ENCODE data around the gene SLC35A2.

The SLC35A2 gene

DNA sequence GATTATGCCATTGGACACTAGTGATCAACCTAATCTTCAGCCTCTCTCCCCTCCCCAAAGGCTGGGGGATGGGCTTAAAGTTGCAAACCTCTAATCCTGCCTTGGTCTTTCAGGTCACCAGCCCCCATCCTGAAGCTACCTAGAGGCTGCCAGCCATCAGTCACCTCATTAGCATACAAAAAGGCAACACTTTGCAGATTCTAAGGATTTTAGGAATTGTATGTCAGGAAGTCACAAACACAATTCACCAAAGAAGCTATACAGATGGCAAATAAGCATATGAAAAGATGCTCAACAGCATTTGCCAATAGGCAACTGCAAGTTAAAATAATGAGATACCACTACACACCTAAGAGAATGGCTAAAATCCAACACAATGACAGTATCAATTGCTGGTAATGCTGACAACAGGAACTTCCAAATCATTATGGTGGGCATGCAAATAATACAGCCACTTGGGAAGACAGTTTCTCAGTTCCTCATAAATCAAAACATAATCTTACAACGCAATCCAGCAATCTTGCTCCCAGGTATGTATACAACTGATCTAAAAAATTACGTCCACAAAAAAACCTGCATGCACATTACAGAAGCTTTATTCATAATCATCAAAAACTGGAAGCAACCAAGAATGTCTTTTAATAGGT is 16.4 kb upstream of the SLC35A2 start:
- DNase-seq = no peak

DNA sequence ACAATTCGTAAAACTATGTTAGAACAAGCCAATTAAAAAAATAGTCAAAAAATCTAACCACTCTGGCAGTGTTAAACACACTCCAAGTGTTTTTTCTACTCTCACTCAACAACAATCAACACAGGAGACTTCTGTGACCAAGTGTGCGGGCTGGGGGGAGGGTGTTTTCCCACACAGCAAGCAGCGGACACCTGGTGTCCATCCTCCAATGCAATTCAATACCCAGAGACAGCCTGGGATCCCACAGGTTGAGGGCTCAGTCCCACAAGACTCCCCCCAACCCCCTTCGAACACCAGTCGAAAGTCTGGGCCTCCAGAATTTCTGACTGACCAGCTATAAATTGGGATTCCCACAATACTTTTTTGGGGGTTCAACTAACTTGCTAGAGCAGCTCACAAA is 15.7 kb upstream of the SLC35A2 start:
- no peak for DNase-seq

- no peak for DNase-seq
Measured at GRCh38 chrX:48924270-48924669, 12.8 kb upstream of the SLC35A2 start.

DNA sequence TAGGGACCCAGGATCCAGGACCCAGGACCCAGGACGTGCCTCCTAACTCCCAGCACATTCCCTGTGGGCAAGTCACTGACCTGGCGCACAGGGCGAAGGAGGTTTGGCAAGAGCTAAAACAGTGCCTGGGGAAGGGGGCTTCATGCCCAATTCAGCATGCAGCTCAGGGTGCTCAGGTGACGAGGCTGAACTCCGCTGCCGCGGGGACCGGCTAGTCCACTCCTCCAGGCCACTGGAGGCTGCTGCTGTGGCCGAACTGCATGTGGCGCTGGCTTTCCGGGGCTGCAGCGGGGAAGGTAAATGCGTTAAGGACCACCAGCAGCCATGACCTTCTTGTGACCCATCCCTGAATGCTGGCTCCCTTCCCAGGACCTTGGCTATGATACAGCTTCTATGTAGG is 12.3 kb upstream of the SLC35A2 start:
- no peak for DNase-seq

GRCh38 chrX:48920718-48921104 is 9.3 kb upstream of the SLC35A2 start:
- DNase-seq = no peak

DNA sequence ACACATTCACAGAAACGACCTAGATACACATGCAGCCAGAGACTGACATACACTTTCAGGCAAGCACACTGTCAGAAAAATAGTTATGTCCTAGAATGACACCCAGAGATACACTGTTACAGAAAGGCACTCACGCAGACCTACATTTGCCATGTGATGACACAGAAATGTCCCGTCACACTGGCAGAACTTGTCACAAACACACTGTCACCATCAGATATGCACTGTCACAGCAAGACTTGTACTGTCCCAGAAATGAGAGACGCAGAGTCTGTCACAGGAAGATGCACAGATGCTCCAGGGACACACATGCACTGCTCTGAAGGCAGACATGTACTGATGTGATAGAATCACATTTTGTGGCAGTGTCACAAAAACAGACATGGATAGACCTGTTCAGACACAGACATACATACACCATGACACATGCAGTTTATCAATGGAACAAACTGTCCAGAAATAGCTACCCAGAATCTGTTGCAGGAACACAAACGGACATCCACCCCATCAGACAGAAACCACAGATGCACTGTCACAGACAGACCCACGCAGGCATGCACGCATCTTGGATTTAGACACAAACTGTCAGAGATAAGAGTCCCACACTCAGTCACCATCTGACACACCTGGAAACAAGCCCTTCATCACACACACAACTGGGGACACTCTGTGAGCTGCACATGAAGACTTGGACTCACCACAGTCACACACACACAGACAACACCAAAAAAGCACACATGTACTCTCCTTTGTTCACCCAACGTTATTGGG is 8.7 kb upstream of the SLC35A2 start:
- DNase-seq = peak in 1 of 56 donors; percentile 3

DNA sequence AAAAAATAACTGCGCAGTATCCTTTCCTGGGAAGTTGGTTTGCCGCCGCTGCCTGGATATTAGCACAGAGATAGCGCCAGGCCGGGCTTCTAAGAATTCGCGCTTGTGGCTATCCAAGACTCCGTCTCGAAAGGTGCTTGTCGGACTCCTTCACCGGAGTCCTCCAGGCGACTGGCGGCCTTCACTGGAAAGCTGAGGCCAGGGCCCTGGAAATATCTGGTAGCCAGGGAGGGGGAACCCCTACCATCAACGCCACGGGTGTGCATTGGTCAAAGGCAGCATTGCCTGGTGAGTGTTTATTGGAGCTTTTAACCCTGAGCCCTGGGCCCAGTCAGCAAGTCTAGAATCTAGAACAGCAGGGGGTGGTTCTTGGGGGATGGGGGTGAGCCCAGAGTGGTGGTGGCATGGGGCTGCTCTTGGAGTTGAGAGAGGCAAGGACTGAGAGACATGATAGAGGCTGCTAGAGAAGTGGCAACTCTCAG is 8.0 kb upstream of the SLC35A2 start:
- DNase-seq = peak in 4 of 56 donors; percentile 8 to 35 (median 12)

DNA sequence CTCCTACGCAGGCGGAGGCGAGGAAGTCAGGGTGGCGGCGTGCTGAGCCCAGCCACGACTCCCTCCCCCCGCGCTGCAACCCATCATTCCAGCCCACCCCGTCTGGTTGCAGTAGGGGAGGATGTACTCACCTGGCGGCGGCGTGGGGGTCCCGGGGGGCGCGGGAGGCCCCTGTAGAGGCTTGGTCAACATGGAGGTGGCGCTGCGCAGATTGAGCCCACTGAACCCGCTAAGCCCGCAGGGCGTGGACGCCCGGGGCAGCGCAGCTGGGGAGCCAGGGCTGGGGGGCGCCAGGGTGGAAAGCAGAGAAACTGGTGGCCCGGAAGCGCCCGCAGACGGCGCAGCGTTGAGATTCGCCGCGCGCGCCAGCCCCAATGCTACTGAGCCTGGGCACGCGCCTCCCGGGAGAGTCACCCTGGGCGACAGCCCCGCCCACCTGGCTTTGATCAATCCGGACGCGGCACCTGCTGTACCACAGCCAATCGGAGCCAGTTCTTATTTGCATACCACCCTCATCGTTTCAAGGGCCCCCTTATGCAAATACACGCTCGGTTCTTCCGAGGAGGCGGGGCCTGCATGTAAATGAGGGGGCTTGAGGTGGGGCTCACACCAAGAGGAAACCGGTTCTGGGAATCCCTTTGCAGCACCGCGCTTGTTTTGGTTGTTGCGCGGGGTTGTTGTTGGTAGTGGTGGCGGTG is 7.3 kb upstream of the SLC35A2 start, which contains the start of gene PIM2:
PIM2 (minus strand) TSS at position 382 of the 698 bp plus-strand sequence; CDS start at position 192, 190 bp downstream.
- peak; percentile 1 to 87 (median 66) for DNase-seq

DNA sequence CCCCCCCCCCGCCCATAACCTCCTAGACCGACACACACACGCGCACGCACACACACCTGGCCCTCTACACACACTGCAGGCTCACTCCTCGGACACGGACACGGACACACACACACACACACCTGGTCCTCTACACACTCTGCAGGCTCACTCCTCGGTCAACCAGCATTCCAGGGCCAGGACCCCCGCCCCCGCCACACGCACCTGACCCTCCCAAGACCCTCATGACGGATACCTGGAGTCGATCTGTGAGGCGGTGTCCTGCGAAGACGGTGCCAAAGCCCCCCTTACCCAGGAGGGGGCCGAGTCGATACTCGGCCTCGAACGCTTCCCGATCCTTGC is 6.8 kb upstream of the SLC35A2 start:
- DNase-seq = no peak

DNA sequence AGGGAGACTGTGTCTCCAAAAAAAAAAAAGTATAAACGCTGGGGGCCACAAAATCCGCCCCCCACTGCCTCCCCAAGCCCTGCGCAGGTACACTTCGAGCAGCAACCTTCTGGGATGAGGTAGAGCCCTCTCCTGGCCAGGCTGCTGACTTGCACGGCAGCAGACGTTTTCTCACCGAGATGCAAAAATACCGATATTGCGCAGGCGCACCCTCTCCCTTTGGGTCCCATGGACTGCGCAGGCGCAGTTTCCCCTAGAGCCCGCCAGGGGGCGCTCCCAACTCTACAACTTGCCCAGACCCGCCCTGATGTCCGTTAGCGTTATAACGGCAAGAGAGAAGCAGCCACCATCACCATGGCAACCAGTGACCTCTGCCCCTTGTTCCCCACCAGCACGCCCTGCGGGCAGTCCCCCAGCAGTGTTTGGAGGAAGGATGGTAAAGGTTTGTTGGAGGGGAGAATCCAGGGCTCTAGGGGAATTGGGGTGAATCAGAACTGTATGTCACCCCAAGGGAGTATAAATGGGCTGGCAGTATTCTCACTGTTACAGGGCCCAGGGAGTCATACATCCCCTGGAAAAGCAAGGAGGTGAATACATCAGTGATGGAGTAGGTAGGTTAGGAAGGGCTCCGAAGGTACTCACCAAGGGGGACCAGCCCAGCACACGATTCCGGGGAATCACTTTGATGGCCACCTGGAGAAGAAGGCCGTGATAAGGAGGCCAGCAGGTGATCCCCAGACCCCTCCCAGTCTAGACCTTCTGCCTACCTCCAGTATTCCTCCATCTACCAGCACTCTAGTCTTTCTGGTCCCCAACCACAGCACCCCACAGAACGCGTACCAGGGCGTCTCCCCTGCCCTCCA is 5.9 kb upstream of the SLC35A2 start:
- DNase-seq = peak; percentile 19 to 91 (median 68)

- no peak for DNase-seq
Measured at GRCh38 chrX:48914593-48915493, 3.4 kb upstream of the SLC35A2 start.

- DNase-seq = no peak
Measured at GRCh38 chrX:48913605-48914366, 2.3 kb upstream of the SLC35A2 start.

- DNase-seq = peak in 2 of 56 donors; percentile 18 to 25
Measured at GRCh38 chrX:48910926-48911411, 477 bp downstream of the SLC35A2 start.

- no peak for DNase-seq
Measured at GRCh38 chrX:48909703-48910294, 1.6 kb downstream of the SLC35A2 start.

GRCh38 chrX:48908600-48908999 is 2.8 kb downstream of the SLC35A2 start:
- DNase-seq = no peak

DNA sequence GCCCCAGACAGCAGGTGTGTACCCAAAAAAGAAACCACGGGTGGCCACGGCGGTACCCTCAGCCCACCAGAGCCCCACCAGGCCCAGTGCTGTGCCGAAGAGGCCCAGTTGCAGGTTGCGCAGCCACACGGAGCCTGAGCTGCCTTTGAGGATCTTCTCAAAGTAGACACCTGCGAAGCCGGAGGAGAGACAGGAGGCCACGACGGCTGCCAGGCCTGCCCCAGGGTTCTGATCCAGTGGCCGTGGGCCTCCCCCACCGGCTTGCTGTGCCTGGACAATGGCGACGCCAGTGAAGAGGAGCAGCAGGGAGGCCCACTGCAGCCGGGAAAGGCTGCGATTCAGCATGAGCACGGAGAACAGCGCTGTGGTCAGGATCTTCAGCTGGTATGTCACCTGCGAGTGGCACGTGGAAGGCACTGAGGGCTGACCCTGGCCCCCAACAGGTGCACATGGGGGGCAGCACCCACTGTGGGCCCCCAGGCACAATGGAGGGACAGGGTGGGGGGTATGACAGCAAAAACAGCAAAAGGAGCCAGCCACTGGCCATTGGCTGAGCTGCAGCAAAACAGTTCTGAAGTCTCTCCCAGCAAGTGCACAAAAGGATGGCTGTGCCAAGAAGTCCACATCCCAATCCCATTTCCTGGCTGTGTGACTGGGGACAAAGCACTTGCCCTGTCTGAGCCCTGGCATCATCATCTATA is 6.2 kb downstream of the SLC35A2 start:
- no peak for DNase-seq

DNA sequence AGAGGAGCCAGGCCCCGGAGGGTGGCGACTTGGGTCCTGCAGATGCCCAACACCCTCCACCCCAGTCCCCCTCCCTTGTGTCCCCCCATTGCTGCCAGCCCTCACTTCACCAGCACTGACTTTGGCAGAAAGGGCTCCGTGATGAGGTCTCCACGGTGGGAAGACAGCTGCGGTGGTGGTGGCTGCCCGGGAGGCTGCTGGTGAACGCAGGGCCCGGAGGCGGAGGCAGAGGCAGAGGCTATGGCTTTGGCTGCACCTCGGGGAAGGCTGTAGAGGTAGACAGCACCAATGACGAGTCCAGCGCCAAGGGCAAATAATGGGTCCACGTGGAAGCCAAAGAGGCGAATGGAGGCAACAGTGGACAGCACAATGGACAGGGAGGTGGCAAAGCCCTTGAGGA is 6.8 kb downstream of the SLC35A2 start:
- DNase-seq = no peak

GRCh38 chrX:48904180-48904579 is 7.3 kb downstream of the SLC35A2 start:
- no peak for DNase-seq
